Jurkat, Clone E6-1 (cell line): ENCODE data around the gene GRK1.
A peak's percentile ranks its signal among the peaks of the same experiment; 100 is the strongest.

Experiments used
- DNase-seq: peaks from one replicate; pipeline ENCODE4 v3.0.0-alpha.2; 2011; ENCODE audit warnings: low read depth, low spot score
- H3K4me3 ChIP-seq: 2 replicates; pipeline ENCODE4 v1.5.1; 2011; ENCODE audit warnings: mild to moderate bottlenecking, low read length, control low read depth, moderate library complexity

GRK1 gene

GRCh38 chr13:113630804-113631203 is 36.2 kb upstream of the GRK1 start:
- DNase-seq: no peak
- H3K4me3 ChIP-seq: no peak overlapping the region

- no peak for DNase-seq
- no peak overlapping the region for H3K4me3 ChIP-seq
Observed at GRCh38 chr13:113631341-113632095, 35.5 kb upstream of the GRK1 start.

GRCh38 chr13:113632706-113633484 is 34.1 kb upstream of the GRK1 start:
- DNase-seq: no peak
- H3K4me3 ChIP-seq: no peak overlapping the region

GRCh38 chr13:113633485-113633873 is 33.5 kb upstream of the GRK1 start:
- no peak for DNase-seq
- H3K4me3 ChIP-seq: no peak overlapping the region

GRCh38 chr13:113634279-113635047 is 32.6 kb upstream of the GRK1 start:
- H3K4me3 ChIP-seq: no peak overlapping the region
- DNase-seq: peak; percentile 25

- no peak overlapping the region for H3K4me3 ChIP-seq
- no peak for DNase-seq
Observed at GRCh38 chr13:113635048-113635420, 32.0 kb upstream of the GRK1 start.

- no peak for DNase-seq
- H3K4me3 ChIP-seq: no peak overlapping the region
Observed at GRCh38 chr13:113635709-113636108, 31.3 kb upstream of the GRK1 start.

- no peak overlapping the region for H3K4me3 ChIP-seq
- no peak for DNase-seq
Observed at GRCh38 chr13:113636266-113636963, 30.6 kb upstream of the GRK1 start.

DNA sequence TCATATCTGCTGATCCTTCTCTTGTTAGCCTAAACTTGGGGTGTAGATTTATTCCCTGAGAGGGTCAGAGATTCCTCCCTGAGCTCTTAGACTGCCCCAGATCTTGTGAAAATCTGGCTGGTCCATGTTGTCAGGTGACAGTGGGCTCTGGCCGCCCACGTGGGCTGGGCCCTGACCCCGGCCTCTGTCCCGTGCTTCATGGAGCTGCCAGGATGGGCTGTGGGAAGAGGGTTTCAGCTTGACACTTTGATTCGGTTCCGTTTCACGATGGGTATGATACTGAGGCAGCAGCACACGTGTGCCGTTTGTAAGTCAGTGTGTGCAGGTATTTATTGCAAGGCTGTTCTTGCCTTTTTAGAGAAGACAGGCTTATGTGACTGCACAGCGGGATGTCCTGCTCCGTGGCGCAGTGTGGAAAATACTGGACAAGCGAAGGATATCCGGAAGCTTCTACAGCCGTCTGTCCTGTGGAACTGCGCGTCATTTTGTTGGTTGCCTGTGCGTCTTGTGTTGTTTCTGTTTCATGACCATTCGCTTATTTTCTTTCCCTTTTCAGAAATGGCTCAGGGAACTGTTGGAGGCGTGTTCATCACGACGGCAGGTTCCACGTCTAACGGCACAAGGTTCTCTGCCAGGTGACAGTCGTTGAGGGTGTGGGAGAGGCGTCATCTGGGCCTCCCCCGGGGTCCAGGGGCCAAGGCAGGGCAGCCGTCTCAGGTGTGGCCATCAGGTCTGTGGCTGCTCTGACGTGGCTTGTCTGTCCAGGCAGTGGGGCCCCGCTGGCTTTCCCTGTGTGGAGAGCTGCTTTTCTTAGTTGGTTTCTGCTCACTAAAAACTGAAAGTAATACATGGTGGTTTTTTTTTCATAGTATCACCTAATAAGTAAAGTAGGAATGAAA is 29.5 kb upstream of the GRK1 start:
- no peak overlapping the region for H3K4me3 ChIP-seq
- DNase-seq: no peak

- no peak overlapping the region for H3K4me3 ChIP-seq
- DNase-seq: no peak
Observed at GRCh38 chr13:113638173-113638746, 28.8 kb upstream of the GRK1 start.

GRCh38 chr13:113638806-113639205 is 28.2 kb upstream of the GRK1 start:
- DNase-seq: no peak
- no peak overlapping the region for H3K4me3 ChIP-seq

GRCh38 chr13:113639616-113640262 is 27.3 kb upstream of the GRK1 start:
- DNase-seq: no peak
- H3K4me3 ChIP-seq: no peak overlapping the region

DNA sequence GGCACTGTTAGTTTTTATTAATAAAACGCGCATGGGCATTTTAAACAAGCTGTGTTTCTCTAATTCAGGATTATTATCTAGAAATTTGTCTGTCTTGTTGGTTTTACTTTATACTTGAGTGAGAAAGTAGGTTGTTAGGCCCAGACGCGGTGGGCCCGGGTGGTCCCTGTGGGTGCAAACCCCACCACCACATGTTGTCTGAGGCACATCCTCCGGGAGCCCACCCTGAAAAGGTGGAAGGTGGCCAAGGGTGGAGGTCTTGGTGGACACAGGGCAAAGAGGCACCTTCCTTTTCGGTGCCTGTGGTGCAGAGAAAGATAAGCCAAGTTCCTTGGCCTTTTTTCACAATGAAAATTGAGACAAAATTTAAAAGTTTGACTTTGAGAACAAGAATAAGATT is 25.6 kb upstream of the GRK1 start:
- no peak for DNase-seq
- no peak overlapping the region for H3K4me3 ChIP-seq

GRCh38 chr13:113642563-113642962 is 24.5 kb upstream of the GRK1 start:
- no peak for DNase-seq
- no peak overlapping the region for H3K4me3 ChIP-seq

DNA sequence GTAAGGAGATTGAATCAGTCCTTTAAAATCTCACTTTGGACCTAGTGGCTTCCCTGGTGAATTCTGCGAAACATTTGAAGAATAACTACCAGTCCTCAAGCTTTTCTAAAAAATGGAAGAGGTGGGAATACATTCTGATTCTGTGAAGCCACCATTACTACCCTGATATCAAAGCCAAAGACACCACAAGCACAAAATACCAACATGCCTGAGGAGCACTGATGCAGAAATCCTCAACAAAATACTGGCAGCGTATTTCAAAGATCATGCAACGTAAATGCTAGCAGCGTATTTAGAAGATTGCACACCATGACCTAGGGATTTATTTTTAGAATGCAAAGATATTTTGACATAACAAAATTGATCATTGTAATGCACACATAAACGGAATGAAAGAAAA is 23.4 kb upstream of the GRK1 start:
- no peak for DNase-seq
- no peak overlapping the region for H3K4me3 ChIP-seq

DNA sequence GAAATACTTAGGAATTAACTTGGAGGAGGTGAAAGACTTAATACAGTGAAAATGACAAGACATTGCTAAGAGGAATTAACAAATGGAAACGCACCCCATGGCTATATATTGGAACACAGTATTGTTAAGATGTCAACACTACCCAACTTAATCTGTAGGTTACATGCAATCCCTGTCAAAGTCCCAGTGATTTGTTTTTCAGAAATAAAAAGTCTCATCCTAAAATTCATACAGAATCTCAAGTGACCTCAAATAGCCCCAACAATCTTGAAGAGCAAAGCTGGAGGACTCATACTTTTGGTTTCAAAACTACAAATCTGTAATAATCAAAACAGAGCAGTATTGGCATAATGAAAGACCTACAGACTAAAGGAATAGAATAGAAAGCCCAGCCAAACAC is 22.2 kb upstream of the GRK1 start:
- DNase-seq: no peak
- H3K4me3 ChIP-seq: no peak overlapping the region

DNA sequence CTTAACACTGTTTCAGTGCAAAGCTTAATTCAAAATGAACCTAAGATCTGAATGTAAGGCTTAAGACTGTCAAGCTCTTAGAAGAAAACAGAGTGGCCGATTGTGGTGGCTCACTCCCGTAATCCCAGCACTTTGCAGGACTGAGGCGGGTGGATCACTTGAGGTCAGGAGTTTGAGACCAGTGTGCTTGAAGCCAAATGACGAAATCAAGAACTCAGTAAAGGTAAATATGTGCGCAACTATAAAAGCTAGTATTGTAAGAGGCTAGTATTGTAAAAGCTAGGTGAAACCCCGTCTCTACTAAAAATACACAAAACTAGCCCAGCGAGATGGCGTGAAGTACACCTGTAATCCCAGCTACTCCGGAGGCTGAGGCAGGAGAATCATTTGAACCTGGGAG is 21.7 kb upstream of the GRK1 start:
- H3K4me3 ChIP-seq: no peak overlapping the region
- no peak for DNase-seq

GRCh38 chr13:113646376-113646775 is 20.6 kb upstream of the GRK1 start:
- no peak for DNase-seq
- H3K4me3 ChIP-seq: no peak overlapping the region
